IMR-90 (cell line): Measurements from ENCODE around the gene TPGS2.

Experiments
- CEBPB ChIP-seq: IDR thresholded peaks from 2 replicates; pipeline ENCODE4 v1.6.1; 2012; ENCODE audit warnings: low read depth, low read length, improper control_type of control experiment
- MAFK ChIP-seq: IDR thresholded peaks from 2 replicates; pipeline ENCODE4 v1.6.1; 2012; ENCODE audit warnings: low read depth, low read length, improper control_type of control experiment
- MXI1 ChIP-seq: IDR thresholded peaks from 2 replicates; pipeline ENCODE4 v1.6.1; 2012; ENCODE audit warnings: low read depth, mild to moderate bottlenecking, low read length, moderate library complexity, borderline replicate concordance
- POLR2A ChIP-seq: IDR thresholded peaks from 2 replicates; pipeline ENCODE4 v1.6.1; 2012; ENCODE audit warnings: mild to moderate bottlenecking, low read depth, low read length
- RAD21 ChIP-seq: IDR thresholded peaks from 2 replicates; pipeline ENCODE4 v1.6.1; 2012; ENCODE audit warnings: low read length, improper control_type of control experiment
- RCOR1 ChIP-seq: IDR thresholded peaks from 2 replicates; pipeline ENCODE4 v1.6.1; 2012; ENCODE audit warnings: mild to moderate bottlenecking, low read length, improper control_type of control experiment; ENCODE audit not compliant: insufficient replicate concordance
- TF ChIP-seq, protein P1 (sequence below): conservative IDR thresholded peaks from 2 replicates; pipeline ENCODE4 v1.5.1; 2012; ENCODE audit warnings: mild to moderate bottlenecking, low read depth, low read length, improper control_type of control experiment
- TF ChIP-seq, protein P2 (sequence below): fragments of 150-350 bp; IDR thresholded peaks from 2 replicates; pipeline ENCODE4 v1.6.1; 2017; ENCODE audit warnings: mild to moderate bottlenecking, antibody characterized with exemption, low read length, low read depth

DNA sequence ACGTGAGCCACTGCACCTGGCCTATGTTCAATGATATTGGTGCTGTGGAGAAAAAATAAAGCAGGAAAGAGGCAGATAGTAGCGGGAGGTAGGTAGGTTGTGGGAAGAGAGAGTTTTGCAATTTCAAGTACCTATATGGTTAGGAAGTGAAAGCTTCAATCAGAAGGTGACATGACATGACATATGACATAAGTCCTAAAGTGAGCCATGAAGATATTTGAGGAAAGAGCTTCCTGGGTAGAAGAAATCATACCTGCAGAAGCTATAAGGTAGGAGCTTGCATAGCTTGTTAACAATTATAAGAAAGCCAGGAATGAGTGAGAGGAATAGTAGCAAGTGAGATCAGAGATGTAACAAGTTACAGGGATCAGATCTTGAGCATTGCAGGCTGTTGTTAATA is 4.3 kb upstream of the TPGS2 start:
- no peak for TF ChIP-seq POLR2A
- TF ChIP-seq, protein P1, sequence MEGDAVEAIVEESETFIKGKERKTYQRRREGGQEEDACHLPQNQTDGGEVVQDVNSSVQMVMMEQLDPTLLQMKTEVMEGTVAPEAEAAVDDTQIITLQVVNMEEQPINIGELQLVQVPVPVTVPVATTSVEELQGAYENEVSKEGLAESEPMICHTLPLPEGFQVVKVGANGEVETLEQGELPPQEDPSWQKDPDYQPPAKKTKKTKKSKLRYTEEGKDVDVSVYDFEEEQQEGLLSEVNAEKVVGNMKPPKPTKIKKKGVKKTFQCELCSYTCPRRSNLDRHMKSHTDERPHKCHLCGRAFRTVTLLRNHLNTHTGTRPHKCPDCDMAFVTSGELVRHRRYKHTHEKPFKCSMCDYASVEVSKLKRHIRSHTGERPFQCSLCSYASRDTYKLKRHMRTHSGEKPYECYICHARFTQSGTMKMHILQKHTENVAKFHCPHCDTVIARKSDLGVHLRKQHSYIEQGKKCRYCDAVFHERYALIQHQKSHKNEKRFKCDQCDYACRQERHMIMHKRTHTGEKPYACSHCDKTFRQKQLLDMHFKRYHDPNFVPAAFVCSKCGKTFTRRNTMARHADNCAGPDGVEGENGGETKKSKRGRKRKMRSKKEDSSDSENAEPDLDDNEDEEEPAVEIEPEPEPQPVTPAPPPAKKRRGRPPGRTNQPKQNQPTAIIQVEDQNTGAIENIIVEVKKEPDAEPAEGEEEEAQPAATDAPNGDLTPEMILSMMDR, result no peak
- TF ChIP-seq CEBPB, result no peak
- no peak for TF ChIP-seq MAFK
- no peak for TF ChIP-seq RAD21
- TF ChIP-seq RCOR1, result no peak
- TF ChIP-seq, protein P2, sequence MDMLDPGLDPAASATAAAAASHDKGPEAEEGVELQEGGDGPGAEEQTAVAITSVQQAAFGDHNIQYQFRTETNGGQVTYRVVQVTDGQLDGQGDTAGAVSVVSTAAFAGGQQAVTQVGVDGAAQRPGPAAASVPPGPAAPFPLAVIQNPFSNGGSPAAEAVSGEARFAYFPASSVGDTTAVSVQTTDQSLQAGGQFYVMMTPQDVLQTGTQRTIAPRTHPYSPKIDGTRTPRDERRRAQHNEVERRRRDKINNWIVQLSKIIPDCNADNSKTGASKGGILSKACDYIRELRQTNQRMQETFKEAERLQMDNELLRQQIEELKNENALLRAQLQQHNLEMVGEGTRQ, result no peak
- no peak for TF ChIP-seq MXI1
